ENCODE results near the gene PTGDS.

The PTGDS gene

DNA sequence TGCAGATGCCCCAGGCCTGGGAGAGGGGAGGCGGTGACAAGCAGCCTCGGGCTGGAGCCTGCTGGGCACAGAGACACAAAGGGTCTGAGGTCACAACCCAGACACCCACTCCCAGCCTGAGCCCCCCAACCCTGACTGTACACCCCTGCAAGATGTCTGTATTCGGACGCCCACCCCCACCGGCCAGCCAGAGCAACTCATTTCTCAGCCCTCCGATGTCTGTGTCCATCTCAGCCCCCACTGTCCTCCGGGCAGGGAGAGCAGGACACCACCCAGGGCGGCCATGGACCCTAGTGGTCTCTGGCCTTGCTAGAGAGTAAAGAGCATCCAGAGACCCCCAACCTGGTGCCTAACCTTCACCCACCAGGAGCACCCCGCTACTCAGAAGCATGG lies 21.4 kb upstream of the PTGDS start:
- Histone ChIP-seq H4K20me1 (ENCODE audit: insufficient read depth, low read length) (no peaks in the 10 kb centered on the region), H3K9ac (ENCODE audit: low read depth, low read length) (no peak overlapping the region), H2AFZ (ENCODE audit: low read depth, low read length) (no peak overlapping the region), H3K4me2 (ENCODE audit: insufficient read depth, low read length) (no peak overlapping the region), H3K4me1 (ENCODE audit: insufficient read depth, low read length) (no peaks in the 10 kb centered on the region), H3K4me3 (ENCODE audit: low read depth in 1 of 2, low read length in 2 of 2) (no peak overlapping the region), H3K9me3 (ENCODE audit: insufficient read depth, low read length, severe bottlenecking) (no peaks in the 10 kb centered on the region), H3K27me3 (ENCODE audit: insufficient read depth, low read length, poor library complexity) (no peaks in the 10 kb centered on the region), H3K27ac (ENCODE audit: low read length) (no peak overlapping the region), H3K79me2 (ENCODE audit: insufficient read depth, low read length) (no peaks in the 10 kb centered on the region), H3K36me3 (ENCODE audit: insufficient read depth, low read length) (no peaks in the 10 kb centered on the region)
- TF ChIP-seq EZH2 (IDR thresholded peaks at IDR 0.05; ENCODE audit: borderline replicate concordance, low read depth, low read length, severe bottlenecking), result no peak
- TF ChIP-seq, protein P1, sequence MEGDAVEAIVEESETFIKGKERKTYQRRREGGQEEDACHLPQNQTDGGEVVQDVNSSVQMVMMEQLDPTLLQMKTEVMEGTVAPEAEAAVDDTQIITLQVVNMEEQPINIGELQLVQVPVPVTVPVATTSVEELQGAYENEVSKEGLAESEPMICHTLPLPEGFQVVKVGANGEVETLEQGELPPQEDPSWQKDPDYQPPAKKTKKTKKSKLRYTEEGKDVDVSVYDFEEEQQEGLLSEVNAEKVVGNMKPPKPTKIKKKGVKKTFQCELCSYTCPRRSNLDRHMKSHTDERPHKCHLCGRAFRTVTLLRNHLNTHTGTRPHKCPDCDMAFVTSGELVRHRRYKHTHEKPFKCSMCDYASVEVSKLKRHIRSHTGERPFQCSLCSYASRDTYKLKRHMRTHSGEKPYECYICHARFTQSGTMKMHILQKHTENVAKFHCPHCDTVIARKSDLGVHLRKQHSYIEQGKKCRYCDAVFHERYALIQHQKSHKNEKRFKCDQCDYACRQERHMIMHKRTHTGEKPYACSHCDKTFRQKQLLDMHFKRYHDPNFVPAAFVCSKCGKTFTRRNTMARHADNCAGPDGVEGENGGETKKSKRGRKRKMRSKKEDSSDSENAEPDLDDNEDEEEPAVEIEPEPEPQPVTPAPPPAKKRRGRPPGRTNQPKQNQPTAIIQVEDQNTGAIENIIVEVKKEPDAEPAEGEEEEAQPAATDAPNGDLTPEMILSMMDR (IDR thresholded peaks at IDR 0.05; ENCODE audit: borderline replicate concordance, extremely low read depth, low read length, poor library complexity, severe bottlenecking), result no peak
- DNase-seq (no peak), ATAC-seq (ENCODE audit: insufficient read depth, low read depth) (no peak)

DNA sequence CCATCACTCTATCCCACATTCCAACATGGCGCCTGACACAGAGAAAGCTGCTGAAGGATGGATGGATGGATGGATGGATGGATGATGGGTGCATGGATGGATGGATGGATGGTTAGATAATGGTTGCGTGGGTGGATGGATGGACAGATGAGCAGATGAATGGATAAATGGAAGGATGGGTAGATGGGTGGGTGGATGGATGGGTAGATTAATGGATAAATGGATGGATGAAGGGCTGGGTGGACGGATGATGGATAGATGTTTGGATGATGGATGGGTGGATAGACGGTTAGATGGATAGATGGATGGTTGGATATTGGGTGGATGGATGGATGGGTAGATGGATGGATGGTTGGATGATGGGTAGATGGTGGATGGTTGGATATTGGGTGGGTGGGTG lies 20.7 kb upstream of the PTGDS start:
- H3K36me3 ChIP-seq (ENCODE audit: insufficient read depth, low read length), result no peaks in the 10 kb centered on the region
- no peak overlapping the region for H3K27ac ChIP-seq (ENCODE audit: low read length)
- H4K20me1 ChIP-seq (ENCODE audit: insufficient read depth, low read length), result no peaks in the 10 kb centered on the region
- H2AFZ ChIP-seq (ENCODE audit: low read depth, low read length), result no peak overlapping the region
- no peak overlapping the region for H3K4me3 ChIP-seq (ENCODE audit: low read depth in 1 of 2, low read length in 2 of 2)
- ATAC-seq (ENCODE audit: insufficient read depth, low read depth), result no peak
- no peak overlapping the region for H3K4me2 ChIP-seq (ENCODE audit: insufficient read depth, low read length)
- H3K9ac ChIP-seq (ENCODE audit: low read depth, low read length), result no peak overlapping the region
- no peak for DNase-seq
- H3K79me2 ChIP-seq (ENCODE audit: insufficient read depth, low read length), result no peaks in the 10 kb centered on the region
- no peak for TF ChIP-seq EZH2 (IDR thresholded peaks at IDR 0.05; ENCODE audit: borderline replicate concordance, low read depth, low read length, severe bottlenecking)
- TF ChIP-seq, protein P1 (IDR thresholded peaks at IDR 0.05; ENCODE audit: borderline replicate concordance, extremely low read depth, low read length, poor library complexity, severe bottlenecking), result no peak
- no peaks in the 10 kb centered on the region for H3K4me1 ChIP-seq (ENCODE audit: insufficient read depth, low read length)
- H3K27me3 ChIP-seq (ENCODE audit: insufficient read depth, low read length, poor library complexity), result no peaks in the 10 kb centered on the region
- no peaks in the 10 kb centered on the region for H3K9me3 ChIP-seq (ENCODE audit: insufficient read depth, low read length, severe bottlenecking)

DNA sequence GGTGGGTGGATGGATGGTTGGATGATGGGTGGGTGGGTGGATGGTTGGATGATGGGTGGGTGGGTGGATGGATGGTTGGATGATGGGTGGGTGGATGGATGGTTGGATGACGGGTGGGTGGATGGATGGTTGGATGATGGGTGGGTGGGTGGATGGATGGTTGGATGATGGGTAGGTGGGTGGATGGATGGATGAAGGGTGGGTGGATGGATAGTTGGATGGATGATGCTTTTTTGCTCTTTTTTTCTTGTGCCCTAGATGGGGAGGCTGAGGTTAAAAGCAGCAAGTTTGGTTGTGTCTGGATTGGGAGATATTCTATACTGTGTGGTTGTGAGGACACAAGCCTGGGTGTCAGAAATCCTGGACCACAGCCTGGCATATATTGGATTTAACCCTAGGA lies 19.8 kb upstream of the PTGDS start:
- H3K79me2 ChIP-seq (ENCODE audit: insufficient read depth, low read length), result no peaks in the 10 kb centered on the region
- H2AFZ ChIP-seq (ENCODE audit: low read depth, low read length), result no peak overlapping the region
- H3K36me3 ChIP-seq (ENCODE audit: insufficient read depth, low read length), result no peaks in the 10 kb centered on the region
- H3K9ac ChIP-seq (ENCODE audit: low read depth, low read length), result no peak overlapping the region
- H3K4me1 ChIP-seq (ENCODE audit: insufficient read depth, low read length), result no peaks in the 10 kb centered on the region
- TF ChIP-seq EZH2 (IDR thresholded peaks at IDR 0.05; ENCODE audit: borderline replicate concordance, low read depth, low read length, severe bottlenecking), result no peak
- TF ChIP-seq, protein P1 (IDR thresholded peaks at IDR 0.05; ENCODE audit: borderline replicate concordance, extremely low read depth, low read length, poor library complexity, severe bottlenecking), result no peak
- no peak overlapping the region for H3K4me3 ChIP-seq (ENCODE audit: low read depth in 1 of 2, low read length in 2 of 2)
- DNase-seq (no peak), ATAC-seq (ENCODE audit: insufficient read depth, low read depth) (no peak)
- H3K27me3 ChIP-seq (ENCODE audit: insufficient read depth, low read length, poor library complexity), result no peaks in the 10 kb centered on the region
- H3K9me3 ChIP-seq (ENCODE audit: insufficient read depth, low read length, severe bottlenecking), result no peaks in the 10 kb centered on the region
- no peaks in the 10 kb centered on the region for H4K20me1 ChIP-seq (ENCODE audit: insufficient read depth, low read length)
- H3K27ac ChIP-seq (ENCODE audit: low read length), result no peak overlapping the region
- no peak overlapping the region for H3K4me2 ChIP-seq (ENCODE audit: insufficient read depth, low read length)

DNA sequence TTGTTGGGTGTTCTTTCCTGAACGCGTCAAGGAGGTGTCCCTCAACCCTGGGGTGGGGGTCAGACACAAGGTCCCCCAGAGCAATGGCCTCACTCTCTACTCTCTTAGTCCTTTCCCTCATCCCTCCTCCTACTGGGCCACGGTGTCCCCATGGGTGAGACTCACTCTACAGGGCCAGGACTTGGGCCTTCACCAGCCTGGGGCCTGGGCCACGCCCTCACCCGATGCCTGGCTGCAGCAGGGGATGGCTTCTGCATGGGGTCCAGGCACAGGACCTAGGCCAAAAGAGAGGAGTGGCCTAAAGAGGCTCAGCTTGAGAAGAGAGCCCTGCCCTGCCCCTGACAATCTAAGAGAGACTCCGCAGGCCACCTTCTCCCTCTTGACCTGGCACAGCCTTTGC lies 19.4 kb upstream of the PTGDS start:
- H3K36me3 ChIP-seq (ENCODE audit: insufficient read depth, low read length), result no peaks in the 10 kb centered on the region
- no peak for TF ChIP-seq EZH2 (IDR thresholded peaks at IDR 0.05; ENCODE audit: borderline replicate concordance, low read depth, low read length, severe bottlenecking)
- TF ChIP-seq, protein P1 (IDR thresholded peaks at IDR 0.05; ENCODE audit: borderline replicate concordance, extremely low read depth, low read length, poor library complexity, severe bottlenecking), result no peak
- H3K4me3 ChIP-seq (ENCODE audit: low read depth in 1 of 2, low read length in 2 of 2), result no peak overlapping the region
- no peaks in the 10 kb centered on the region for H3K79me2 ChIP-seq (ENCODE audit: insufficient read depth, low read length)
- no peak overlapping the region for H3K4me2 ChIP-seq (ENCODE audit: insufficient read depth, low read length)
- no peaks in the 10 kb centered on the region for H3K4me1 ChIP-seq (ENCODE audit: insufficient read depth, low read length)
- H3K27me3 ChIP-seq (ENCODE audit: insufficient read depth, low read length, poor library complexity), result no peaks in the 10 kb centered on the region
- H4K20me1 ChIP-seq (ENCODE audit: insufficient read depth, low read length), result no peaks in the 10 kb centered on the region
- H3K9me3 ChIP-seq (ENCODE audit: insufficient read depth, low read length, severe bottlenecking), result no peaks in the 10 kb centered on the region
- no peak overlapping the region for H3K27ac ChIP-seq (ENCODE audit: low read length)
- no peak for ATAC-seq (ENCODE audit: insufficient read depth, low read depth)
- DNase-seq, result no peak
- no peak overlapping the region for H2AFZ ChIP-seq (ENCODE audit: low read depth, low read length)
- H3K9ac ChIP-seq (ENCODE audit: low read depth, low read length), result no peak overlapping the region

Measured in DND-41 (cell line).